ENCODE data around the gene ARVCF. TPM values are rescaled to one million over a fixed set of nuclear protein-coding genes. Genes with fewer than 3 reads are reported as not detected.

The ARVCF gene
- total RNA-seq, 1 experiment from 2014 or later = 15.6 TPM

GRCh38 chr22:20020533-20021195, 4.0 kb upstream of the ARVCF start, which contains the start of gene TANGO2:
Gene TANGO2, plus strand, starts transcription at chr22:20021110. Its CDS starts 15,689 bp downstream, at chr22:20036799.
- POLR2A ChIA-PET (ENCODE audit: unreplicated experiment) = interaction anchor here (0.6 kb wide), 1 partner anchor 30 kb away, joined by 4 read pairs; no protein-coding TSS in a partner anchor
- no peaks in the 10 kb centered on the region for H3K36me3 ChIP-seq (ENCODE audit: low read depth)
- no peaks in the 10 kb centered on the region for H3K9me2 ChIP-seq (ENCODE audit: insufficient read depth)
- no peaks in the 10 kb centered on the region for H3K9me3 ChIP-seq (ENCODE audit: insufficient read depth, low read depth)
- H3K4me3 ChIP-seq = peak within 1 kb of the TSS; percentile 88
- CTCF ChIA-PET = no interaction called here
- no peaks in the 10 kb centered on the region for H3F3A ChIP-seq (ENCODE audit: insufficient read depth, low read depth)
- peak within 1 kb of the TSS; percentile 91 for H2AFZ ChIP-seq
- H3K79me2 ChIP-seq (ENCODE audit: low read depth) = peaks cover 20% of the 10 kb centered on the region; the same call in 1 of the 2 replicates
- DNase-seq = peak; percentile 63 to 92
- TF ChIP-seq EZH2 (IDR thresholded peaks at IDR 0.05; ENCODE audit: low read depth) = no peak
- H3K27ac ChIP-seq = 0 out of 2 replicates have a peak within 1 kb of the TSS, but pooled peaks have one; percentile 19
- peaks cover 9% of the 10 kb centered on the region; the same call in 1 of the 2 replicates for H3K4me1 ChIP-seq (replicated peaks; ENCODE audit: insufficient read depth)
- intact Hi-C loops (cut with micrococcal nuclease; ENCODE audit: unreplicated experiment) = loop anchor here (2.0 to 5.0 kb wide), 2 partner anchors 33 to 46 kb away; no protein-coding TSS in a partner anchor
- H3K4me2 ChIP-seq = peak within 1 kb of the TSS; percentile 93
- no peaks in the 10 kb centered on the region for H3K27me3 ChIP-seq (ENCODE audit: insufficient read depth, low read depth)
- H4K20me1 ChIP-seq (ENCODE audit: insufficient read depth) = no peaks in the 10 kb centered on the region
- no TSS peak for BruUV-seq (replicated peaks)

- no peak overlapping the region for H3K27ac ChIP-seq
- intact Hi-C loops (cut with micrococcal nuclease; ENCODE audit: unreplicated experiment) = loop anchor here (2.0 to 5.0 kb wide), 2 partner anchors 33 to 45 kb away; no protein-coding TSS in a partner anchor
- CTCF ChIA-PET = no interaction called here
- POLR2A ChIA-PET (ENCODE audit: unreplicated experiment) = no interaction called here
- H3K27me3 ChIP-seq (ENCODE audit: insufficient read depth, low read depth) = no peaks in the 10 kb centered on the region
- no peak for DNase-seq
- no peaks in the 10 kb centered on the region for H3K9me2 ChIP-seq (ENCODE audit: insufficient read depth)
- TF ChIP-seq EZH2 (IDR thresholded peaks at IDR 0.05; ENCODE audit: low read depth) (no peak), CTCF (conservative IDR thresholded peaks at IDR 0.05) (no peak)
- H3K36me3 ChIP-seq (ENCODE audit: low read depth) = no peaks in the 10 kb centered on the region
- peak overlapping the region; percentile 82 for H3K4me2 ChIP-seq
- no peaks in the 10 kb centered on the region for H4K20me1 ChIP-seq (ENCODE audit: insufficient read depth)
- H3K9me3 ChIP-seq (ENCODE audit: insufficient read depth, low read depth) = no peaks in the 10 kb centered on the region
- no peaks in the 10 kb centered on the region for H3F3A ChIP-seq (ENCODE audit: insufficient read depth, low read depth)
- BruUV-seq (replicated peaks) = no TSS peak
- H2AFZ ChIP-seq = peak overlapping the region; percentile 83; the same call in 1 of the 2 replicates
- peaks cover 9% of the 10 kb centered on the region; the same call in 1 of the 2 replicates for H3K4me1 ChIP-seq (replicated peaks; ENCODE audit: insufficient read depth)
- peak overlapping the region; percentile 54; the same call in 1 of the 2 replicates for H3K4me3 ChIP-seq
- H3K79me2 ChIP-seq (ENCODE audit: low read depth) = peaks cover 20% of the 10 kb centered on the region; the same call in 1 of the 2 replicates
Measured at GRCh38 chr22:20019661-20020532, 3.3 kb upstream of the ARVCF start.

- no peak for TF ChIP-seq EZH2 (IDR thresholded peaks at IDR 0.05; ENCODE audit: low read depth)
- TF ChIP-seq CTCF (conservative IDR thresholded peaks at IDR 0.05) = no peak
- intact Hi-C loops (cut with micrococcal nuclease; ENCODE audit: unreplicated experiment) = no loop called here
- CTCF ChIA-PET = no interaction called here
- Histone ChIP-seq H3K9me3 (ENCODE audit: insufficient read depth, low read depth) (no peaks in the 10 kb centered on the region), H3K27me3 (ENCODE audit: insufficient read depth, low read depth) (no peaks in the 10 kb centered on the region), H3K36me3 (ENCODE audit: low read depth) (no peaks in the 10 kb centered on the region), H3K9me2 (ENCODE audit: insufficient read depth) (no peaks in the 10 kb centered on the region), H3K4me1 (replicated peaks; ENCODE audit: insufficient read depth) (peaks cover 9% of the 10 kb centered on the region; the same call in 1 of the 2 replicates), H2AFZ (no peak overlapping the region), H3F3A (ENCODE audit: insufficient read depth, low read depth) (no peaks in the 10 kb centered on the region), H4K20me1 (ENCODE audit: insufficient read depth) (no peaks in the 10 kb centered on the region), H3K4me3 (no peak overlapping the region), H3K79me2 (ENCODE audit: low read depth) (peaks cover 17% of the 10 kb centered on the region; the same call in 1 of the 2 replicates), H3K27ac (no peak overlapping the region), H3K4me2 (no peak overlapping the region)
- BruUV-seq (replicated peaks) = no TSS peak
- POLR2A ChIA-PET (ENCODE audit: unreplicated experiment) = no interaction called here
- no peak for DNase-seq
Measured at GRCh38 chr22:20018001-20018400, 1.4 kb upstream of the ARVCF start.
